Glutamatergic neuron (in vitro differentiated cells): Measurements from ENCODE around the gene SMIM21. TPM values are rescaled to one million over a fixed set of nuclear protein-coding genes. Genes with fewer than 3 reads are reported as not detected.

Experiments used
- DNase-seq: peaks from one replicate; pipeline ENCODE4 v3.0.0; 2022
- H3K27ac Mint-ChIP-seq: one replicate; pipeline ENCODE4 v1.8.0; 2020; ENCODE audit warnings: mild to moderate bottlenecking, mixed read lengths, inconsistent platforms; ENCODE audit not compliant: unreplicated experiment
- H3K27me3 Mint-ChIP-seq: one replicate; pipeline ENCODE4 v1.8.0; 2020; ENCODE audit warnings: mild to moderate bottlenecking, moderate library complexity, mixed read lengths, inconsistent platforms; ENCODE audit not compliant: unreplicated experiment
- H3K36me3 Mint-ChIP-seq: one replicate; pipeline ENCODE4 v1.8.0; 2020; ENCODE audit warnings: mild to moderate bottlenecking, mixed read lengths, inconsistent platforms; ENCODE audit not compliant: unreplicated experiment
- H3K4me1 Mint-ChIP-seq: one replicate; pipeline ENCODE4 v1.8.0; 2020; ENCODE audit warnings: mild to moderate bottlenecking, low read depth, mixed read lengths, inconsistent platforms; ENCODE audit not compliant: unreplicated experiment
- H3K4me3 Mint-ChIP-seq: one replicate; pipeline ENCODE4 v1.8.0; 2020; ENCODE audit warnings: mild to moderate bottlenecking, mixed read lengths, inconsistent platforms; ENCODE audit not compliant: unreplicated experiment
- H3K9me3 Mint-ChIP-seq: one replicate; pipeline ENCODE4 v1.8.0; 2020; ENCODE audit warnings: mild to moderate bottlenecking, moderate library complexity, mixed read lengths, inconsistent platforms; ENCODE audit not compliant: unreplicated experiment
- long read RNA-seq: library from polyadenylated mRNA; unstranded; transcript quantifications from one replicate; pipeline ENCODE4 v2.0.0, GENCODE V29; 2020; ENCODE audit not compliant: unreplicated experiment
- total RNA-seq: library from RNA; stranded (reverse); fragmentation: NEBNext Ultra II Directional; extraction: Animal tissue kit (Norgen Biotek cat#: 25700); gene quantifications from one replicate; pipeline ENCODE4 v1.2.1, GENCODE V29; 2021; ENCODE audit not compliant: unreplicated experiment
- TF ChIP-seq, protein P1 (sequence below): fragments of 200-600 bp; sonication (generic); IDR thresholded peaks from one replicate; pipeline ENCODE4 v1.5.0; 2021; ENCODE audit not compliant: partially characterized antibody, unreplicated experiment

Gene SMIM21
- total RNA-seq: not detected
- long read RNA-seq: 0 reads

DNA sequence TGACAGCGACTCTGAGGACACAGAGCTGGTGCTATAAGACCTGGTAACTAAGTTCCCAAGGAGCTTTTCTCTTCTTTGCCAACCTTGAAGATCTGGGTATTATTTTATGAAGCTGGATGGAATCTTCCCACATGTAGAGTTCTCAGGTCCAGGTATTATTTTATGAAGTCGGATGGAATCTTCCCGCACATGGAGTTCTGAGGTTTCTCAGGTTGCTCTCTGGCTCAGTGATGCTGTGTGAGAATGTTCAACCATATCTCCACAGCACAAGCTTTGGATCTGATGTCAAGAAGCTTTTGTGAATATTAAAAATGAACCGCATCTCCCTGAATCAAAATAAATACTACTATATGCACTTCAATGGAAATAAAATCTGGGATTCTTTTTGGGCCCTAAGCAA lies at the start of gene SMIM21:
Gene SMIM21 (minus strand): TSS at position 101 of the 400 bp plus-strand sequence. CDS start 140 bp downstream, outside the sequence.
- DNase-seq: no peak
- Mint-ChIP-seq H3K36me3 (no peaks in the 10 kb centered on the region), H3K27me3 (peaks cover 2% of the 10 kb centered on the region), H3K4me1 (no peaks in the 10 kb centered on the region), H3K9me3 (no peaks in the 10 kb centered on the region), H3K4me3 (no peak within 1 kb of the TSS), H3K27ac (no peak within 1 kb of the TSS)
- TF ChIP-seq, protein P1, sequence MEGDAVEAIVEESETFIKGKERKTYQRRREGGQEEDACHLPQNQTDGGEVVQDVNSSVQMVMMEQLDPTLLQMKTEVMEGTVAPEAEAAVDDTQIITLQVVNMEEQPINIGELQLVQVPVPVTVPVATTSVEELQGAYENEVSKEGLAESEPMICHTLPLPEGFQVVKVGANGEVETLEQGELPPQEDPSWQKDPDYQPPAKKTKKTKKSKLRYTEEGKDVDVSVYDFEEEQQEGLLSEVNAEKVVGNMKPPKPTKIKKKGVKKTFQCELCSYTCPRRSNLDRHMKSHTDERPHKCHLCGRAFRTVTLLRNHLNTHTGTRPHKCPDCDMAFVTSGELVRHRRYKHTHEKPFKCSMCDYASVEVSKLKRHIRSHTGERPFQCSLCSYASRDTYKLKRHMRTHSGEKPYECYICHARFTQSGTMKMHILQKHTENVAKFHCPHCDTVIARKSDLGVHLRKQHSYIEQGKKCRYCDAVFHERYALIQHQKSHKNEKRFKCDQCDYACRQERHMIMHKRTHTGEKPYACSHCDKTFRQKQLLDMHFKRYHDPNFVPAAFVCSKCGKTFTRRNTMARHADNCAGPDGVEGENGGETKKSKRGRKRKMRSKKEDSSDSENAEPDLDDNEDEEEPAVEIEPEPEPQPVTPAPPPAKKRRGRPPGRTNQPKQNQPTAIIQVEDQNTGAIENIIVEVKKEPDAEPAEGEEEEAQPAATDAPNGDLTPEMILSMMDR: no peak

DNA sequence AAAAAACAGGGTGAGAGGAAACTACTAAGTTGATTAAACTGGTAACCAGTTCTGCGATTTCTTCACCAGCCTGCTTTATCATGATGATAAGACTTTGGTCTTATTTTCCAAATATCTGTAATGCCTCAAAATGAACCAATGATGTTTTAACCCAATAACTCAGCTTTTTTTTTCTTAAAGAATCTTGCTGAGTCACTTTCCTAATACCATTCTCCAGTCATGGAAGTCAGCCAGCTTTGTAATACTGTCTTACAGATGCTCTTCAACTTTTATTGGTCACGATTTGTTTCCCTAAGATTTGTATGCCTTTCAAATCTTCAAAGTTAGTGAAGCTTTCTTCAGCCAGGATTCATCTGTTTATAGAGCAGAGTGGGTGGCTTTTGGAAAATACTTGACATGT lies 47.7 kb upstream of the SMIM21 start:
- Mint-ChIP-seq H3K27ac (no peak overlapping the region), H3K36me3 (no peaks in the 10 kb centered on the region), H3K4me3 (no peak overlapping the region), H3K9me3 (peaks cover under 1% of the 10 kb centered on the region), H3K27me3 (no peaks in the 10 kb centered on the region), H3K4me1 (peaks cover 1% of the 10 kb centered on the region)
- TF ChIP-seq, protein P1: no peak
- no peak for DNase-seq

DNA sequence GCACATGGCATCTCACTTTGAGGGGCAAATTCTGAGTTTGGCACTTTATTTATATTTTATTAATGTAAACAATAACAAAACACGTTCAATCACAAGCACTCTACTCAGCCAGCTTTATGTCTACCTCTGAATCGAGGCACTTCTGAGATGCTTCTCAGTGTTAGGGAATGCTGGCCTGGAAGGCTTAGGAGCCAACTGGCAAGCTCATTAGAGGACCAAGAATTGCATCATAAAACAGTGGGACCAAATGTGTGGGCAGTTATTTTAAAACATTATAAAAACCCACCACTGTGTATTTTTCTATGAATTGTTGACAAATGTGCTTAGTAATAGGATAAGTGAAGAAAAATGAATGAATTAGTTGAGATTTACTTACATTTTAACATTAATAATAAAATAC lies 46.8 kb upstream of the SMIM21 start:
- no peak for DNase-seq
- Mint-ChIP-seq H3K9me3 (no peaks in the 10 kb centered on the region), H3K27me3 (no peaks in the 10 kb centered on the region), H3K27ac (no peak overlapping the region), H3K4me3 (no peak overlapping the region), H3K4me1 (peaks cover 1% of the 10 kb centered on the region), H3K36me3 (no peaks in the 10 kb centered on the region)
- TF ChIP-seq, protein P1: no peak

DNA sequence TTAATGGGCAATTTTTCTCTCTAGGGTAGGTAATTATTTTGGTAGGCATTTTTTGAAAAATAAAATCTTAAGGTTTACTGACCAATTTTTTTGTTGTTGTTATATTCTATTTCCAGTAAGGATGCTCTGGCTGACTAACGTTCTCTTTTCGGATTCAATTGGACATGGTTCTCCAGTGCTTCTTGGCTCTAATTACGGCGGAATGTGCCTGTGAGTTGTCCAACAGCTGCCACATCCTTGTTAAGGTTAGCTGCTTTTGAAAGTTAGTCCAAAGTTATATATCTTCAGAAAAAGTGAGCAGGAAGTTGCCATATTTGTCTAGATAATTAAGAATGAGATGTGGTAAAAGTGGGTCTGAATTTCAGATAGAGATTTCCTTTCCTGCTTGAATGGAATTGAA lies 45.8 kb upstream of the SMIM21 start:
- no peaks in the 10 kb centered on the region for H3K27me3 Mint-ChIP-seq
- H3K9me3 Mint-ChIP-seq: no peaks in the 10 kb centered on the region
- no peaks in the 10 kb centered on the region for H3K36me3 Mint-ChIP-seq

DNA sequence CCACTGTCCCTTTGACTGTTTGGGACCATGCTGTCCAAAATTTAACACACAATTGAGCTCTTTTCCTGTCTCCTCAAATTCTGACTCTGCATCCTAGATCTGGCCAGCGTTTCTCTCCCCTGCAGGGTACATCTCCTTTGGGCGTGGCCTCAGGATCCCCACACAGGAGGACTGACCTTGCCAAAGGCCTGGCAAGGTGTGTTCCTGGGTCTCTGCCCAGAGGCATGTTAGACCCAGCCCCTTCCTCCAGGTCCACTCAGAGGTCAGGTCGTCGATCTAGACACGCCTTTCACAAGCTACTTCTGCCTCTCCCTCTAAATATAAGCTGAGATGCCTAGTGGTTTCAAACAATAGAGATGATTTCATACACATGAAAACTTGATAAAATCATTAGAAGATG lies 45.4 kb upstream of the SMIM21 start:
- H3K36me3 Mint-ChIP-seq: no peaks in the 10 kb centered on the region
- H3K4me1 Mint-ChIP-seq: no peaks in the 10 kb centered on the region
- no peaks in the 10 kb centered on the region for H3K27me3 Mint-ChIP-seq
- no peak overlapping the region for H3K4me3 Mint-ChIP-seq
- TF ChIP-seq, protein P1: no peak
- DNase-seq: no peak
- H3K9me3 Mint-ChIP-seq: no peaks in the 10 kb centered on the region
- no peak overlapping the region for H3K27ac Mint-ChIP-seq

More for the DNA sequence above, 45.8 kb upstream of the SMIM21 start:
- Mint-ChIP-seq H3K27ac (no peak overlapping the region), H3K4me1 (no peaks in the 10 kb centered on the region), H3K4me3 (no peak overlapping the region)
- TF ChIP-seq, protein P1: no peak
- DNase-seq: no peak
